Endothelial cell of umbilical vein (primary cell): ENCODE measurements around the gene KAT14. TPM values are rescaled to one million over a fixed set of nuclear protein-coding genes. Genes with fewer than 3 reads are reported as not detected.

Experiments
- BruUV-seq: library from RNA; stranded (reverse); fragments of 400-500 nt; replicated peaks from 2 replicates; lab custom pipeline; 2021; lab: Mats Ljungman, UMichigan
- CTCF ChIA-PET: fragments of 300-600, 350-600 bp; sonication (Branson Sonifier 250); formaldehyde crosslinking; loops from one replicate; lab custom pipeline; 2021; ENCODE audit warnings: antibody characterized with exemption, inconsistent platforms; lab: Charles Lee
- POLR2A ChIA-PET: fragments of 300-600, 350-600 bp; sonication (Branson Sonifier 250); formaldehyde crosslinking; loops from one replicate; lab custom pipeline; 2021; ENCODE audit warnings: antibody characterized with exemption, inconsistent platforms; lab: Charles Lee
- DNase-seq: peaks from one replicate; pipeline ENCODE4 v3.0.0-alpha.2; 2011; ENCODE audit warnings: low read depth, low spot score
- FAIRE-seq: peaks from 2 replicates; lab custom pipeline; 2011; peaks lifted over from hg19 to GRCh38; lab: Jason Lieb, UNC
- H2AFZ ChIP-seq: 2 replicates; pipeline ENCODE4 v1.6.0; 2012; ENCODE audit warnings: low read depth, low read length, control low read depth, inconsistent platforms
- H3K27ac ChIP-seq: 2 replicates; pipeline ENCODE4 v1.5.1; 2011; ENCODE audit warnings: low read depth, mild to moderate bottlenecking, control low read depth, low read length, moderate library complexity; ENCODE audit not compliant: insufficient read depth
- H3K27me3 ChIP-seq, 2 experiments: 2 replicates each; pipeline versions ENCODE4 v1.6.0 to v1.6.1; 2011; ENCODE audit warnings: low read length in 2 of 2, mixed read lengths in 1 of 2; ENCODE audit not compliant: control insufficient read depth in 2 of 2, insufficient read depth in 2 of 2
- H3K36me3 ChIP-seq, 2 experiments: 2 replicates in 1 of 2; 3 replicates in 1 of 2; pipeline ENCODE4 v1.5.1; 2011; ENCODE audit warnings: low read length in 2 of 2, mild to moderate bottlenecking in 1 of 2, moderate library complexity in 1 of 2; ENCODE audit not compliant: control insufficient read depth in 2 of 2, insufficient read depth in 2 of 2; ENCODE audit errors: extremely low read depth in 1 of 2
- H3K4me1 ChIP-seq: 3 replicates; pipeline ENCODE4 v1.5.1; 2011; ENCODE audit warnings: mild to moderate bottlenecking, low read length; ENCODE audit not compliant: control insufficient read depth, insufficient read depth; ENCODE audit errors: extremely low read depth
- H3K4me2 ChIP-seq: 2 replicates; pipeline ENCODE4 v1.6.1; 2011; ENCODE audit warnings: low read length, control low read depth, mixed read lengths; ENCODE audit not compliant: insufficient read depth
- H3K4me3 ChIP-seq, 3 experiments: fragments of 200-600 bp in 1 of 3; sonication (generic), shearing (Covaris generic) in 1 of 3; replicated peaks in 1 of 3; 2 replicates each; pipeline ENCODE4 v1.5.1; 2011 to 2016; ENCODE audit warnings: control low read depth in 3 of 3, low read length in 3 of 3, mild to moderate bottlenecking in 2 of 3, inconsistent platforms in 1 of 3, low read depth in 1 of 3, moderate library complexity in 1 of 3; ENCODE audit not compliant: insufficient read depth in 1 of 3
- H3K79me2 ChIP-seq: 2 replicates; pipeline ENCODE4 v1.6.0; 2012; ENCODE audit warnings: low read length, inconsistent platforms; ENCODE audit not compliant: control insufficient read depth, insufficient read depth
- H3K9ac ChIP-seq: replicated peaks from 2 replicates; pipeline ENCODE3; 2011; ENCODE audit warnings: low read length, control low read depth; ENCODE audit not compliant: insufficient read depth; ENCODE audit errors: extremely low read depth
- H3K9me1 ChIP-seq: replicated peaks from 3 replicates; pipeline ENCODE4 v1.6.0; 2011; ENCODE audit warnings: mild to moderate bottlenecking, low read length; ENCODE audit not compliant: control insufficient read depth, insufficient read depth; ENCODE audit errors: extremely low read depth
- H3K9me3 ChIP-seq: replicated peaks from 2 replicates; pipeline ENCODE4 v1.5.1; 2012; ENCODE audit warnings: low read length, inconsistent platforms; ENCODE audit not compliant: control insufficient read depth, insufficient read depth
- H4K20me1 ChIP-seq: replicated peaks from 2 replicates; pipeline ENCODE3; 2011; ENCODE audit warnings: mild to moderate bottlenecking, low read length; ENCODE audit not compliant: control insufficient read depth, insufficient read depth; ENCODE audit errors: extremely low read depth
- CTCF ChIP-seq, 2 donors: IDR thresholded peaks; 1 replicate in 1 of 2; 2 replicates in 1 of 2; pipeline ENCODE4 v1.5.1; 2011; ENCODE audit warnings: low read length in 2 of 2, mild to moderate bottlenecking in 2 of 2, moderate library complexity in 2 of 2, control low read depth in 1 of 2, inconsistent platforms in 1 of 2, low read depth in 1 of 2; ENCODE audit not compliant: insufficient read depth in 1 of 2; ENCODE audit errors: extremely low read depth in 1 of 2
- EZH2 ChIP-seq: IDR thresholded peaks from 2 replicates; pipeline ENCODE4 v1.6.1; 2012; ENCODE audit warnings: borderline replicate concordance, low read depth, mild to moderate bottlenecking, moderate library complexity, low read length, inconsistent platforms; ENCODE audit not compliant: severe bottlenecking
- FOS ChIP-seq: IDR thresholded peaks from 2 replicates; pipeline ENCODE4 v1.6.1; 2011; ENCODE audit warnings: mild to moderate bottlenecking, low read length, moderate library complexity, borderline replicate concordance; ENCODE audit not compliant: insufficient read depth
- GATA2 ChIP-seq: IDR thresholded peaks from 2 replicates; pipeline ENCODE4 v1.7.0; 2011; ENCODE audit warnings: low read depth, mild to moderate bottlenecking, moderate library complexity, mixed read lengths, low read length; ENCODE audit not compliant: insufficient read length, insufficient read depth
- JUN ChIP-seq: IDR thresholded peaks from 2 replicates; pipeline ENCODE4 v1.6.1; 2011; ENCODE audit warnings: borderline replicate concordance, low read depth; ENCODE audit not compliant: insufficient read length, insufficient read depth
- MAX ChIP-seq: IDR thresholded peaks from 2 replicates; pipeline ENCODE4 v1.6.1; 2011; ENCODE audit not compliant: insufficient read depth, insufficient read length
- MYC ChIP-seq: IDR thresholded peaks from one replicate; pipeline ENCODE4 v1.6.1; 2011; ENCODE audit warnings: mild to moderate bottlenecking, low read depth, low read length
- POLR2A ChIP-seq: IDR thresholded peaks from 2 replicates; pipeline ENCODE4 v1.6.1; 2012; ENCODE audit warnings: low read depth, mild to moderate bottlenecking, control low read depth, low read length
- POLR2AphosphoS5 ChIP-seq: IDR thresholded peaks from 2 replicates; pipeline ENCODE4 v1.6.1; 2012; ENCODE audit warnings: low read depth, mild to moderate bottlenecking, control low read depth, low read length, moderate library complexity; ENCODE audit not compliant: insufficient read depth
- dilution Hi-C: fragments of 300-500 bp; cut with MboI; formaldehyde crosslinking; loops from one replicate; pipeline ENCODE4 v1.15.0; 2019; ENCODE audit warnings: low sequenced_read_pairs; ENCODE audit not compliant: extremely low pct_ligation_motif_present
- intact Hi-C: fragments of 100-400 bp; cut with micrococcal nuclease; formaldehyde crosslinking; loops from one replicate; pipeline ENCODE4 v1.10.0; 2022
- polyA plus RNA-seq, 4 experiments: library from polyadenylated mRNA; depleted of rRNA in 3 of 4; stranded (reverse) in 3 of 4; unstranded in 1 of 4; fragments of >200 nt; gene quantifications; 2 replicates each; pipeline versions ENCODE4 v1.2.1 to v1.2.3, GENCODE V29; 2011 to 2012; ENCODE audit warnings: missing spikeins in 1 of 4
- total RNA-seq: library from RNA; stranded (reverse); gene quantifications from 2 replicates; pipeline ENCODE4 v1.2.3, GENCODE V29; 2021

KAT14 gene
- total and polyA plus RNA-seq, 2 donors (not counting 3 experiments of a cell fraction or from before 2014, with no cell fraction given), result 6.7 to 11.7 TPM

GRCh38 chr20:18166950-18167349, 29.3 kb downstream of the KAT14 start:
- DNase-seq, result no peak
- Histone ChIP-seq H2AFZ (no peak overlapping the region), H3K4me2 (no peak overlapping the region), H3K9me1 (no peaks in the 10 kb centered on the region), H3K79me2 (no peaks in the 10 kb centered on the region), H3K4me1 (peaks cover 4% of the 10 kb centered on the region), H3K27me3 (no peaks in the 10 kb centered on the region), H3K9ac (no peak overlapping the region), H3K4me3 (no peak overlapping the region), H4K20me1 (no peaks in the 10 kb centered on the region), H3K9me3 (no peaks in the 10 kb centered on the region), H3K27ac (no peak overlapping the region), H3K36me3 (peaks cover 0 to 9% of the 10 kb centered on the region in 2 experiments)
- FAIRE-seq, result no peak
- dilution Hi-C loops (no loop called here), intact Hi-C loops (no loop called here)
- TF ChIP-seq MYC (no peak), JUN (no peak), MAX (no peak)
- CTCF ChIA-PET, result no interaction called here
- BruUV-seq, result no TSS peak
- POLR2A ChIA-PET, result no interaction called here

- no peaks in the 10 kb centered on the region for H3K9me1 ChIP-seq
- no peak for DNase-seq
- H3K9me3 ChIP-seq, result no peaks in the 10 kb centered on the region
- no peak overlapping the region for H3K4me2 ChIP-seq
- CTCF ChIA-PET, result interaction anchor here (1.2 kb wide), 1 partner anchor 12 kb away, joined by 5 read pairs; no protein-coding TSS in a partner anchor
- H3K4me3 ChIP-seq, result no peak overlapping the region
- no peak for FAIRE-seq
- no peak for TF ChIP-seq CTCF (IDR thresholded peaks at IDR 0.05; ENCODE audit: extremely low read depth in 1 of 2, insufficient read depth in 1 of 2, low read depth in 1 of 2, low read length in 2 of 2)
- TF ChIP-seq JUN, result no peak
- no peak for TF ChIP-seq POLR2AphosphoS5
- TF ChIP-seq EZH2, result no peak
- TF ChIP-seq MAX, result no peak
- TF ChIP-seq FOS, result no peak
- no peak for TF ChIP-seq MYC
- no peak for TF ChIP-seq POLR2A
- no peak for TF ChIP-seq GATA2
- no peak overlapping the region for H3K9ac ChIP-seq
- peaks cover 0 to 4% of the 10 kb centered on the region in 2 experiments for H3K36me3 ChIP-seq
- intact Hi-C loops, result no loop called here
- no TSS peak for BruUV-seq
- no peaks in the 10 kb centered on the region for H3K79me2 ChIP-seq
- no peaks in the 10 kb centered on the region for H4K20me1 ChIP-seq
- dilution Hi-C loops, result no loop called here
- no peak overlapping the region for H3K27ac ChIP-seq
- H3K4me1 ChIP-seq, result no peaks in the 10 kb centered on the region
- H2AFZ ChIP-seq, result no peak overlapping the region
- H3K27me3 ChIP-seq, result no peaks in the 10 kb centered on the region
- POLR2A ChIA-PET, result no interaction called here
These were observed 34.7 kb downstream of the KAT14 start for GRCh38 chr20:18172379-18172778.
